K562 (cell line): ENCODE results near the gene ENSA. TPM values are rescaled to one million over a fixed set of nuclear protein-coding genes. Genes with fewer than 3 reads are reported as not detected.

Experiments used
- ATAC-seq: fragments of 200-7000 bp; cut with Tn5 transposase; 3 replicates; pipeline ENCODE4 v1.9.1; 2020; ENCODE audit warnings: moderate library complexity
- BruUV-seq: library from RNA; stranded (reverse); fragments of 400-500 nt; replicated peaks from 2 replicates; lab custom pipeline; 2021; lab: Mats Ljungman, UMichigan
- CTCF ChIA-PET: fragments of 300-600 bp; formaldehyde crosslinking; extraction: SDS; loops from one replicate; lab custom pipeline; 2021; ENCODE audit warnings: low intra/inter-chr PET ratio; lab: Yijun Ruan, JAX
- POLR2A ChIA-PET: fragments of 300-600, 350-650 bp; sonication (Branson Sonifier 250); formaldehyde crosslinking; extraction: SDS; loops from one replicate; lab custom pipeline; 2021; ENCODE audit warnings: antibody characterized with exemption, inconsistent platforms; lab: Yijun Ruan, JAX
- DNase-seq, 4 experiments: peaks; one replicate each; pipeline versions ENCODE4 v3.0.0 to v3.0.0-alpha.2; 2011 to 2018; ENCODE audit warnings: low spot score in 3 of 4, mixed read lengths in 3 of 4; ENCODE audit errors: extremely low read depth in 1 of 4
- FAIRE-seq: peaks from 2 replicates; lab custom pipeline; 2011; peaks lifted over from hg19 to GRCh38; lab: Jason Lieb, UNC
- H2AFZ ChIP-seq: 2 replicates; pipeline ENCODE4 v1.6.0; 2011; ENCODE audit warnings: low read depth, low read length, control low read depth, inconsistent platforms
- H3K27ac ChIP-seq: fragments of 200-600 bp; 3 replicates; pipeline ENCODE4 v1.8.0; 2011; ENCODE audit warnings: low read depth, mild to moderate bottlenecking, control low read depth, inconsistent platforms, low read length, moderate library complexity, mixed read lengths; ENCODE audit errors: extremely low read depth
- H3K27me3 ChIP-seq, 2 experiments: fragments of 300-600 bp in 1 of 2; 2 replicates in 1 of 2; 3 replicates in 1 of 2; pipeline versions ENCODE4 v1.6.0 to v1.8.0; 2011; ENCODE audit warnings: inconsistent platforms in 2 of 2, low read length in 2 of 2, mild to moderate bottlenecking in 1 of 2, mixed read lengths in 1 of 2, moderate library complexity in 1 of 2; ENCODE audit not compliant: control insufficient read depth in 2 of 2, insufficient read depth in 2 of 2
- H3K36me3 ChIP-seq: fragments of 300-600 bp; 3 replicates; pipeline ENCODE4 v1.8.0; 2011; ENCODE audit warnings: mild to moderate bottlenecking, low read length, inconsistent platforms; ENCODE audit not compliant: control insufficient read depth, insufficient read depth
- H3K4me1 ChIP-seq, 2 experiments: fragments of 200-600 bp in 1 of 2; replicated peaks in 1 of 2; 2 replicates in 1 of 2; 3 replicates in 1 of 2; pipeline versions ENCODE4 v1.5.1 to v1.8.0; 2011; ENCODE audit warnings: inconsistent platforms in 2 of 2, low read length in 2 of 2, mild to moderate bottlenecking in 1 of 2, mixed read lengths in 1 of 2, moderate library complexity in 1 of 2; ENCODE audit not compliant: control insufficient read depth in 2 of 2, insufficient read depth in 2 of 2
- H3K4me2 ChIP-seq: 2 replicates; pipeline ENCODE4 v1.6.1; 2011; ENCODE audit warnings: low read length, control low read depth, inconsistent platforms, mixed read lengths; ENCODE audit not compliant: insufficient read depth
- H3K4me3 ChIP-seq: fragments of 200-600 bp; sonication (generic), shearing (Covaris generic); 2 replicates; pipeline ENCODE4 v1.5.1; 2016; ENCODE audit warnings: control low read depth, inconsistent platforms
- H3K79me2 ChIP-seq: fragments of 200-600 bp; 3 replicates; pipeline ENCODE4 v1.8.0; 2011; ENCODE audit warnings: low read length, inconsistent platforms; ENCODE audit not compliant: control insufficient read depth, insufficient read depth
- H3K9ac ChIP-seq, 2 experiments: 2 replicates each; pipeline versions ENCODE4 v1.6.0 to v1.6.1; 2011; ENCODE audit warnings: low read depth in 2 of 2, low read length in 2 of 2, control low read depth in 1 of 2, inconsistent platforms in 1 of 2, mild to moderate bottlenecking in 1 of 2, mixed read lengths in 1 of 2; ENCODE audit not compliant: insufficient read depth in 1 of 2
- H3K9me1 ChIP-seq: one replicate; pipeline ENCODE4 v1.6.0; 2011; ENCODE audit warnings: inconsistent platforms, mild to moderate bottlenecking, low read length, moderate library complexity; ENCODE audit not compliant: control insufficient read depth, insufficient read depth
- H3K9me3 ChIP-seq: replicated peaks from 2 replicates; pipeline ENCODE4 v1.5.1; 2011; ENCODE audit warnings: low read depth, low read length, inconsistent platforms; ENCODE audit not compliant: control insufficient read depth, insufficient read depth
- H4K20me1 ChIP-seq: replicated peaks from 2 replicates; pipeline ENCODE4 v1.6.1; 2011; ENCODE audit warnings: low read length, inconsistent platforms, mixed read lengths; ENCODE audit not compliant: control insufficient read depth, insufficient read depth
- CBFA2T3 ChIP-seq: fragments of 450-650 bp; IDR thresholded peaks from 2 replicates; pipeline ENCODE4 v1.6.1; 2017
- FUS ChIP-seq: fragments of 200-400 bp; formaldehyde crosslinking; optimal IDR thresholded peaks from 2 replicates; pipeline ENCODE3; 2017; ENCODE audit warnings: low read depth, low read length
- HOXB6 ChIP-seq: fragments of 250-450 bp; sonication (Bioruptor Pico); IDR thresholded peaks from 2 replicates; pipeline ENCODE4 v1.5.1; 2022; ENCODE audit warnings: mild to moderate bottlenecking, borderline replicate concordance
- L3MBTL2 ChIP-seq: fragments of 450-650 bp; IDR thresholded peaks from 2 replicates; pipeline ENCODE4 v1.6.1; 2016; ENCODE audit warnings: mild to moderate bottlenecking, moderate library complexity
- PRMT5 ChIP-seq: sonication (generic); formaldehyde crosslinking; IDR thresholded peaks from 2 replicates; pipeline ENCODE4 v1.5.0; 2020; ENCODE audit warnings: missing genetic modification reagents
- STAT5B ChIP-seq: fragments of 250-450 bp; sonication (Bioruptor Pico); IDR thresholded peaks from 2 replicates; pipeline ENCODE4 v1.8.0; 2021; ENCODE audit warnings: mild to moderate bottlenecking, inconsistent platforms
- ZFP30 ChIP-seq: fragments of 250-450 bp; sonication (Bioruptor Pico); IDR thresholded peaks from 2 replicates; pipeline ENCODE4 v1.8.0; 2022; ENCODE audit warnings: moderate library complexity, mild to moderate bottlenecking, inconsistent platforms, borderline replicate concordance
- ZFX ChIP-seq: sonication (generic); formaldehyde crosslinking; IDR thresholded peaks from 2 replicates; pipeline ENCODE4 v1.8.0; 2022; ENCODE audit warnings: mild to moderate bottlenecking, missing genetic modification reagents, moderate library complexity
- ZNF253 ChIP-seq: fragments of 250-450 bp; sonication (Bioruptor Pico); conservative IDR thresholded peaks from 2 replicates; pipeline ENCODE4 v1.6.1; 2021; ENCODE audit warnings: mild to moderate bottlenecking
- ZNF589 ChIP-seq: fragments of 200-800 bp; sonication (Bioruptor generic); IDR thresholded peaks from 2 replicates; pipeline ENCODE4 v1.6.1; 2016; ENCODE audit warnings: low read depth, missing genetic modification characterization, missing compliant biosample characterization
- WGBS: fragments of 100-300 bp; shearing (Covaris generic); methylation state at CpG from one replicate; pipeline ENCODE4 v1.1.6; 2016; ENCODE audit warnings: low coverage, mixed read lengths; ENCODE audit not compliant: insufficient coverage; ENCODE audit errors: missing lambda C conversion rate; 5-methylcytosine and 5-hydroxymethylcytosine counted together
- in situ Hi-C: fragments of 300-500 bp; cut with MboI; formaldehyde crosslinking; loops from 4 replicates; pipeline ENCODE4 v1.15.0; 2018; ENCODE audit warnings: inconsistent platforms, mixed read lengths
- intact Hi-C: fragments of 100-400 bp; cut with micrococcal nuclease; formaldehyde crosslinking; loops from 2 replicates; pipeline ENCODE4 v1.14.2; 2022
- polyA plus RNA-seq, 8 experiments: library from polyadenylated mRNA; depleted of rRNA in 4 of 8; stranded (reverse) in 5 of 8; unstranded in 3 of 8; fragments of >200 nt; fragmentation: Nextera tagmentation in 2 of 8; fragmentation: Illumina TruSeq in 1 of 8; extraction: Ambion mirVana in 2 of 8; extraction: Trizol in 1 of 8; gene quantifications; 2 replicates each; pipeline versions ENCODE4 v1.2.1 to v1.2.3, GENCODE V29; 2011 to 2014; ENCODE audit warnings: inconsistent platforms in 1 of 8, missing spikeins in 1 of 8
- total RNA-seq, 7 experiments: library from RNA; depleted of rRNA in 6 of 7; stranded (reverse); fragments of >200 nt in 6 of 7; fragmentation: Illumina TruSeq in 2 of 7; extraction: Trizol in 2 of 7; gene quantifications; 2 replicates each; pipeline versions ENCODE4 v1.2.1 to v1.2.3, GENCODE V29; 2011 to 2021; ENCODE audit warnings: low replicate concordance in 1 of 7
- TF ChIP-seq, protein P1 (sequence below): fragments of 450-650 bp; formaldehyde crosslinking; IDR thresholded peaks from 2 replicates; pipeline ENCODE4 v1.4.0; 2020; ENCODE audit warnings: mild to moderate bottlenecking, moderate library complexity
- TF ChIP-seq, protein P2 (sequence below): sonication (generic); formaldehyde crosslinking; IDR thresholded peaks from 2 replicates; pipeline ENCODE4 v1.8.0; 2022; ENCODE audit warnings: mild to moderate bottlenecking, missing genetic modification reagents
- TF ChIP-seq, protein P3 (sequence below): fragments of 450-650 bp; IDR thresholded peaks from 2 replicates; pipeline ENCODE4 v1.7.1; 2018; ENCODE audit warnings: mild to moderate bottlenecking, low read depth; ENCODE audit not compliant: partially characterized antibody
- TF ChIP-seq, protein P4 (sequence below): fragments of 250-450 bp; sonication (Bioruptor Pico); IDR thresholded peaks from 2 replicates; pipeline ENCODE4 v1.5.0; 2021; ENCODE audit warnings: mild to moderate bottlenecking, borderline replicate concordance

The ENSA gene
- total and polyA plus RNA-seq, 9 of the 15 experiments (the other 6 are each of a cell fraction or from before 2014, with no cell fraction given), result 68.1 to 605 (median 188) TPM

DNA sequence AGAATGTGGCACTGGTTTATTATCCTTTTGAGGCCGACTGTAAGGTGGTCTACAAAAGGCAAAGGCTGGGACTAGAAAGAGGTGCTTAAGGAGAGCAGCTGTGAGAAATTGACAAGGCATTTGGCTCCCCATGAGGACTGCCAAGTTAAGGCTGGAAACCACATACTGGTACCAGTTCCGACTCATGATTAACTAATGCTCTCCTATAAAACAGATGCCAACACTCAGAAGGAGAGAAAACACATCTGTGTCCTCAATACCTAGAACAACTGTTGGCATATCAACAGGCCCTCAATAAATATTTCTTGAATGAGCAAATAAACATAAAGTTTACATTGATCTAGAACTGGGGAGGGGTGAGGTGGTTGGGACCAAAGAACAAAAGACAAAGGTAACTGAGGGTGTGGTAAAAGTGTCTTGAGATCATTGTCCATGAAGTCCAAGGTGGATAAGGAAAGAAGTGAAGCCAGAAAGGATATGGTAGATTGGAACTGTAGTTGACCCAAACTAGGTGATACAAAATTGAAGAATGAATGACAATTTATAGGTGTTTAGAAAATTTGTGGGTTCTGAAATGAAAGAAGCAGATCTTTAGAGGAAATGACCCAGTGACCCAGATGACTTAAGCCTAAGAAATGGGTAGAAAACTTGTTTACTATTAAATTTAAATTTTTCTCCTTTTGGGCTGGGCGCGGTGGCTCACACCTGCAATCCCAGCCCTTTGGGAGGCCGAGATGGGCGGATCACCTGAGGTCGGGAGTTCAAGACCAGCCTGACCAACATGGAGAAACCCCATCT, 33.1 kb downstream of the ENSA start:
- 76% methylated on average over 7 of the region's 7 CpGs for WGBS
- H3K4me2 ChIP-seq, result no peak overlapping the region
- DNase-seq (no peak), ATAC-seq (no peak), FAIRE-seq (no peak)
- ChIA-PET CTCF (no interaction called here), POLR2A (interaction anchor here (0.8 to 1.7 kb wide), 3 partner anchors 10 to 16 kb away, joined by 4 to 7 read pairs (median 5); partner anchors contain the start of gene MCL1)
- no peak overlapping the region for H3K27ac ChIP-seq
- intact Hi-C loops, result no loop called here
- BruUV-seq, result no TSS peak
- H4K20me1 ChIP-seq, result no peaks in the 10 kb centered on the region
- in situ Hi-C loops, result no loop called here
- no peak overlapping the region for H2AFZ ChIP-seq
- no peaks in the 10 kb centered on the region for H3K79me2 ChIP-seq
- H3K4me3 ChIP-seq, result no peak overlapping the region
- no peaks in the 10 kb centered on the region; the same call in 2 of the 3 replicates for H3K36me3 ChIP-seq
- H3K9me3 ChIP-seq, result no peaks in the 10 kb centered on the region
- no peaks in the 10 kb centered on the region for H3K27me3 ChIP-seq
- H3K9ac ChIP-seq, result no peak overlapping the region
- no peaks in the 10 kb centered on the region for H3K9me1 ChIP-seq
- no peaks in the 10 kb centered on the region; a peak in 1 of 5 replicates for H3K4me1 ChIP-seq
- TF ChIP-seq ZFP30 (CRISPR knock-in tag), result no peak
- no peak for TF ChIP-seq PRMT5
- TF ChIP-seq, protein P1, sequence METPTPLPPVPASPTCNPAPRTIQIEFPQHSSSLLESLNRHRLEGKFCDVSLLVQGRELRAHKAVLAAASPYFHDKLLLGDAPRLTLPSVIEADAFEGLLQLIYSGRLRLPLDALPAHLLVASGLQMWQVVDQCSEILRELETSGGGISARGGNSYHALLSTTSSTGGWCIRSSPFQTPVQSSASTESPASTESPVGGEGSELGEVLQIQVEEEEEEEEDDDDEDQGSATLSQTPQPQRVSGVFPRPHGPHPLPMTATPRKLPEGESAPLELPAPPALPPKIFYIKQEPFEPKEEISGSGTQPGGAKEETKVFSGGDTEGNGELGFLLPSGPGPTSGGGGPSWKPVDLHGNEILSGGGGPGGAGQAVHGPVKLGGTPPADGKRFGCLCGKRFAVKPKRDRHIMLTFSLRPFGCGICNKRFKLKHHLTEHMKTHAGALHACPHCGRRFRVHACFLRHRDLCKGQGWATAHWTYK (CRISPR knock-in tag), result no peak
- TF ChIP-seq FUS, result no peak
- TF ChIP-seq HOXB6 (CRISPR knock-in tag), result no peak
- TF ChIP-seq ZNF253 (CRISPR knock-in tag), result no peak
- TF ChIP-seq, protein P2, sequence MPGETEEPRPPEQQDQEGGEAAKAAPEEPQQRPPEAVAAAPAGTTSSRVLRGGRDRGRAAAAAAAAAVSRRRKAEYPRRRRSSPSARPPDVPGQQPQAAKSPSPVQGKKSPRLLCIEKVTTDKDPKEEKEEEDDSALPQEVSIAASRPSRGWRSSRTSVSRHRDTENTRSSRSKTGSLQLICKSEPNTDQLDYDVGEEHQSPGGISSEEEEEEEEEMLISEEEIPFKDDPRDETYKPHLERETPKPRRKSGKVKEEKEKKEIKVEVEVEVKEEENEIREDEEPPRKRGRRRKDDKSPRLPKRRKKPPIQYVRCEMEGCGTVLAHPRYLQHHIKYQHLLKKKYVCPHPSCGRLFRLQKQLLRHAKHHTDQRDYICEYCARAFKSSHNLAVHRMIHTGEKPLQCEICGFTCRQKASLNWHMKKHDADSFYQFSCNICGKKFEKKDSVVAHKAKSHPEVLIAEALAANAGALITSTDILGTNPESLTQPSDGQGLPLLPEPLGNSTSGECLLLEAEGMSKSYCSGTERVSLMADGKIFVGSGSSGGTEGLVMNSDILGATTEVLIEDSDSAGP (CRISPR knock-in tag), result no peak
- TF ChIP-seq, protein P3, sequence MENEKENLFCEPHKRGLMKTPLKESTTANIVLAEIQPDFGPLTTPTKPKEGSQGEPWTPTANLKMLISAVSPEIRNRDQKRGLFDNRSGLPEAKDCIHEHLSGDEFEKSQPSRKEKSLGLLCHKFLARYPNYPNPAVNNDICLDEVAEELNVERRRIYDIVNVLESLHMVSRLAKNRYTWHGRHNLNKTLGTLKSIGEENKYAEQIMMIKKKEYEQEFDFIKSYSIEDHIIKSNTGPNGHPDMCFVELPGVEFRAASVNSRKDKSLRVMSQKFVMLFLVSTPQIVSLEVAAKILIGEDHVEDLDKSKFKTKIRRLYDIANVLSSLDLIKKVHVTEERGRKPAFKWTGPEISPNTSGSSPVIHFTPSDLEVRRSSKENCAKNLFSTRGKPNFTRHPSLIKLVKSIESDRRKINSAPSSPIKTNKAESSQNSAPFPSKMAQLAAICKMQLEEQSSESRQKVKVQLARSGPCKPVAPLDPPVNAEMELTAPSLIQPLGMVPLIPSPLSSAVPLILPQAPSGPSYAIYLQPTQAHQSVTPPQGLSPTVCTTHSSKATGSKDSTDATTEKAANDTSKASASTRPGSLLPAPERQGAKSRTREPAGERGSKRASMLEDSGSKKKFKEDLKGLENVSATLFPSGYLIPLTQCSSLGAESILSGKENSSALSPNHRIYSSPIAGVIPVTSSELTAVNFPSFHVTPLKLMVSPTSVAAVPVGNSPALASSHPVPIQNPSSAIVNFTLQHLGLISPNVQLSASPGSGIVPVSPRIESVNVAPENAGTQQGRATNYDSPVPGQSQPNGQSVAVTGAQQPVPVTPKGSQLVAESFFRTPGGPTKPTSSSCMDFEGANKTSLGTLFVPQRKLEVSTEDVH, result no peak
- TF ChIP-seq STAT5B, result no peak
- TF ChIP-seq, protein P4, sequence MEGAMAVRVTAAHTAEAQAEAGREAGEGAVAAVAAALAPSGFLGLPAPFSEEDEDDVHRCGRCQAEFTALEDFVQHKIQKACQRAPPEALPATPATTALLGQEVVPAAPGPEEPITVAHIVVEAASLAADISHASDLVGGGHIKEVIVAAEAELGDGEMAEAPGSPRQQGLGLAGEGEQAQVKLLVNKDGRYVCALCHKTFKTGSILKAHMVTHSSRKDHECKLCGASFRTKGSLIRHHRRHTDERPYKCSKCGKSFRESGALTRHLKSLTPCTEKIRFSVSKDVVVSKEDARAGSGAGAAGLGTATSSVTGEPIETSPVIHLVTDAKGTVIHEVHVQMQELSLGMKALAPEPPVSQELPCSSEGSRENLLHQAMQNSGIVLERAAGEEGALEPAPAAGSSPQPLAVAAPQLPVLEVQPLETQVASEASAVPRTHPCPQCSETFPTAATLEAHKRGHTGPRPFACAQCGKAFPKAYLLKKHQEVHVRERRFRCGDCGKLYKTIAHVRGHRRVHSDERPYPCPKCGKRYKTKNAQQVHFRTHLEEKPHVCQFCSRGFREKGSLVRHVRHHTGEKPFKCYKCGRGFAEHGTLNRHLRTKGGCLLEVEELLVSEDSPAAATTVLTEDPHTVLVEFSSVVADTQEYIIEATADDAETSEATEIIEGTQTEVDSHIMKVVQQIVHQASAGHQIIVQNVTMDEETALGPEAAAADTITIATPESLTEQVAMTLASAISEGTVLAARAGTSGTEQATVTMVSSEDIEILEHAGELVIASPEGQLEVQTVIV (CRISPR knock-in tag), result no peak
- TF ChIP-seq ZNF589 (CRISPR knock-in tag), result no peak
- TF ChIP-seq ZFX (CRISPR knock-in tag), result no peak
- no peak for TF ChIP-seq L3MBTL2
- TF ChIP-seq CBFA2T3, result no peak
